ENCODE results near the gene AASS. TPM values are rescaled to one million over a fixed set of nuclear protein-coding genes. Genes with fewer than 3 reads are reported as not detected.
"Not testable (repeated sequence)": the region's sequence is repeated elsewhere in the genome, so short reads cannot be mapped to it uniquely, and the experiment has no call there.

Gene AASS
- total RNA-seq, 3 donors from 2014 or later = 4.1 to 14.1 (median 7.4) TPM

GRCh38 chr7:122136078-122136477, 8.0 kb downstream of the AASS start:
- no peak for ATAC-seq

GRCh38 chr7:122135275-122135674, 8.8 kb downstream of the AASS start:
- Histone ChIP-seq H3K9me3 (no peaks in the 10 kb centered on the region), H3K4me1 (ENCODE audit: low read depth) (no peaks in the 10 kb centered on the region), H3K4me3 (no peak overlapping the region), H3K36me3 (ENCODE audit: low read depth) (no peaks in the 10 kb centered on the region)
- TF ChIP-seq, protein P1, sequence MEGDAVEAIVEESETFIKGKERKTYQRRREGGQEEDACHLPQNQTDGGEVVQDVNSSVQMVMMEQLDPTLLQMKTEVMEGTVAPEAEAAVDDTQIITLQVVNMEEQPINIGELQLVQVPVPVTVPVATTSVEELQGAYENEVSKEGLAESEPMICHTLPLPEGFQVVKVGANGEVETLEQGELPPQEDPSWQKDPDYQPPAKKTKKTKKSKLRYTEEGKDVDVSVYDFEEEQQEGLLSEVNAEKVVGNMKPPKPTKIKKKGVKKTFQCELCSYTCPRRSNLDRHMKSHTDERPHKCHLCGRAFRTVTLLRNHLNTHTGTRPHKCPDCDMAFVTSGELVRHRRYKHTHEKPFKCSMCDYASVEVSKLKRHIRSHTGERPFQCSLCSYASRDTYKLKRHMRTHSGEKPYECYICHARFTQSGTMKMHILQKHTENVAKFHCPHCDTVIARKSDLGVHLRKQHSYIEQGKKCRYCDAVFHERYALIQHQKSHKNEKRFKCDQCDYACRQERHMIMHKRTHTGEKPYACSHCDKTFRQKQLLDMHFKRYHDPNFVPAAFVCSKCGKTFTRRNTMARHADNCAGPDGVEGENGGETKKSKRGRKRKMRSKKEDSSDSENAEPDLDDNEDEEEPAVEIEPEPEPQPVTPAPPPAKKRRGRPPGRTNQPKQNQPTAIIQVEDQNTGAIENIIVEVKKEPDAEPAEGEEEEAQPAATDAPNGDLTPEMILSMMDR (IDR thresholded peaks at IDR 0.05) = no peak
- no peak for DNase-seq
- intact Hi-C loops (cut with DNase I, micrococcal nuclease) = no loop called here
- no peak for ATAC-seq

More at GRCh38 chr7:122136078-122136477, 8.0 kb downstream of the AASS start:
- Histone ChIP-seq H3K4me1 (ENCODE audit: low read depth) (no peaks in the 10 kb centered on the region), H3K36me3 (ENCODE audit: low read depth) (no peaks in the 10 kb centered on the region), H3K9me3 (no peaks in the 10 kb centered on the region), H3K4me3 (no peak overlapping the region)
- no peak for DNase-seq
- TF ChIP-seq, protein P1 (IDR thresholded peaks at IDR 0.05) = no peak
- intact Hi-C loops (cut with DNase I, micrococcal nuclease) = no loop called here

DNA sequence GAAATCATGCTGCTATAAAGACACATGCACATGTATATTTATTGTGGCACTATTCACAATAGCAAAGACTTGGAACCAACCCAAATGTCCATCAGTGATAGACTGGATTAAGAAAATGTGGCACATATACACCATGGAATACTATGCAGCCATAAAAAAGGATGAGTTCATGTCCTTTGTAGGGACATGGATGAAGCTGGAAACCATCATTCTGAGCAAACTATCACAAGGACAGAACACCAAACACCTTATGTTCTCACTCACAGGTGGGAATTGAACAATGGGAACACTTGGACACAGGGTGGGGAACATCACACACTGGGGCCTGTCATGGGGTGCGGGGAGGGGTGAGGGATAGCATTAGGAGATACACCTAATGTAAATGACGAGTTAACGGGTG, 9.3 kb downstream of the AASS start:
- H3K4me3 ChIP-seq; DNase-seq; H3K36me3 ChIP-seq (ENCODE audit: low read depth); ATAC-seq; H3K9me3 ChIP-seq; intact Hi-C loops (cut with DNase I, micrococcal nuclease); H3K4me1 ChIP-seq (ENCODE audit: low read depth): not testable (repeated sequence)

DNA sequence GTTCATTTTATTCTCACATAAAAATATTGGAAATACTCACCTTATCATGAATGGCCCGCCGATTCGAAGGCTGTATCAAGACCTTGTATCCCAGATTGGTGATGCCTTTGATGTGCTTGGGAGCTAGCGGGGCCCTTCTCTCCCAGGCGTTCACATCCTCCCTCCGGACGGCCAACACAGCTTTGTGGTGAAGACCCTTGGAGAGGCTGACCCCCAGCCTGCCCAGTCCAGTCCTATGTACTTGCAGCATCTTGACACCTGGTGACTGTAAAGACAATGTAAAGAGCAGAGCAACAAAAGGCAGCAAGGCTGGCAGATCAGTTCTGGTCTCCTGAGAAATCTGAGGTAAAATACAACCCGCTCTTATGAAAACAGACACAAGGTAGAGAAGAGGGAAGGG, 10.6 kb downstream of the AASS start:
- H3K4me1 ChIP-seq (ENCODE audit: low read depth) = no peaks in the 10 kb centered on the region
- H3K4me3 ChIP-seq = no peak overlapping the region
- no peaks in the 10 kb centered on the region for H3K9me3 ChIP-seq
- ATAC-seq (no peak), DNase-seq (no peak)
- intact Hi-C loops (cut with DNase I, micrococcal nuclease) = no loop called here
- TF ChIP-seq, protein P1 (IDR thresholded peaks at IDR 0.05) = no peak
- no peaks in the 10 kb centered on the region for H3K36me3 ChIP-seq (ENCODE audit: low read depth)

DNA sequence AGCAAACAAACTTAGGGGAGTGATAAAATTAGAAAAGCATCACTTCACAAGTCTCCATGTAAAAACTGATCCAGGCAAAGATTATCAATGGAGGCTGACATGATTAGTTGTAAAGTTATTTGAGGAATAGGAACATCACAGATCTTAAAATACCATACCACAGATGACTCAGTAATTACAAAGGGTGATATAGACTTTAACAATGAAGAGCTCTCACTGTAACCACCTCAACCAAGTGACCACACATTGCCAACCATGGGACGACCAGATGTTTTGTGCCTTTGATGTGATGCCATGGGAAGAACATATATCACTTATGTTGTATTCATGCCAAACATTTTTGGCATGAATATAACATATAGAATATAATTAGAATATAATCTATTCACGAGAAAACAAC, 11.7 kb downstream of the AASS start:
- Histone ChIP-seq H3K9me3 (no peaks in the 10 kb centered on the region), H3K4me1 (ENCODE audit: low read depth) (no peaks in the 10 kb centered on the region), H3K36me3 (ENCODE audit: low read depth) (no peaks in the 10 kb centered on the region), H3K4me3 (no peak overlapping the region)
- intact Hi-C loops (cut with DNase I, micrococcal nuclease) = no loop called here
- ATAC-seq (no peak), DNase-seq (no peak)
- TF ChIP-seq, protein P1 (IDR thresholded peaks at IDR 0.05) = no peak

- Histone ChIP-seq H3K9me3 (no peaks in the 10 kb centered on the region), H3K4me1 (ENCODE audit: low read depth) (no peaks in the 10 kb centered on the region), H3K36me3 (ENCODE audit: low read depth) (no peaks in the 10 kb centered on the region), H3K4me3 (no peak overlapping the region)
- TF ChIP-seq, protein P1 (IDR thresholded peaks at IDR 0.05) = no peak
- DNase-seq = no peak
- ATAC-seq = no peak
- intact Hi-C loops (cut with DNase I, micrococcal nuclease) = no loop called here
Observed at GRCh38 chr7:122123746-122124145, 20.3 kb downstream of the AASS start.
